ENCODE measurements around the gene DUSP1. TPM values are rescaled to one million over a fixed set of nuclear protein-coding genes. Genes with fewer than 3 reads are reported as not detected.

Gene DUSP1
- total and polyA plus RNA-seq, 9 of the 15 experiments (the other 6 are each of a cell fraction or from before 2014, with no cell fraction given), result 2.1 to 14.2 (median 8.5) TPM

- TF ChIP-seq AFF4 (CRISPR knock-in tag; IDR thresholded peaks at IDR 0.05), result 0 out of 2 replicates have a peak, but pooled peaks have one; percentile 3
- TF ChIP-seq TRIM25 (IDR thresholded peaks at IDR 0.05; ENCODE audit: borderline replicate concordance), result no peak
- no peak for TF ChIP-seq IRF2 (CRISPR knock-in tag; IDR thresholded peaks at IDR 0.05)
- no peak for TF ChIP-seq TOE1 (IDR thresholded peaks at IDR 0.05; ENCODE audit: borderline replicate concordance)
- TF ChIP-seq TOE1 (CRISPR knock-in tag; IDR thresholded peaks at IDR 0.05; ENCODE audit: borderline replicate concordance, low read depth), result no peak
- peak; percentile 46 to 49; a peak in 3 of 4 replicates for TF ChIP-seq NRF1 (conservative IDR thresholded peaks at IDR 0.05 in 1 of 2, IDR thresholded peaks at IDR 0.05 in 1 of 2)
- no peak for TF ChIP-seq BMI1 (IDR thresholded peaks at IDR 0.05; ENCODE audit: low read length)
- TF ChIP-seq POLR2AphosphoS2 (IDR thresholded peaks at IDR 0.05; ENCODE audit: low read length), result no peak
- peak; percentile 43 to 63; a peak in 1 of 4 replicates for TF ChIP-seq MNT (conservative IDR thresholded peaks at IDR 0.05)
- TF ChIP-seq KAT7 (CRISPR knock-in tag; IDR thresholded peaks at IDR 0.05; ENCODE audit: borderline replicate concordance), result no peak
- peak; percentile 48; the same call in 1 of the 2 replicates for TF ChIP-seq THAP12 (CRISPR knock-in tag; IDR thresholded peaks at IDR 0.05)
- TF ChIP-seq THRA (IDR thresholded peaks at IDR 0.05), result no peak
- no peak for TF ChIP-seq BCL6 (CRISPR knock-in tag; IDR thresholded peaks at IDR 0.05)
- no peak for TF ChIP-seq ERF (CRISPR knock-in tag; IDR thresholded peaks at IDR 0.05)
- TF ChIP-seq GTF2E2 (tag; IDR thresholded peaks at IDR 0.05), result peak; percentile 82; the same call in 1 of the 2 replicates
Measured at GRCh38 chr5:172788771-172789686, 18.0 kb upstream of the DUSP1 start (continued).
